ENCODE data around the gene EXOC3.

GRCh38 chr5:466661-467310, 23.8 kb downstream of the EXOC3 start:
- no peak for TF ChIP-seq CTCF (conservative IDR thresholded peaks at IDR 0.05)
- TF ChIP-seq ZFX (IDR thresholded peaks at IDR 0.05): no peak
